Dermis microvascular lymphatic vessel endothelial cell (primary cell): Measurements from ENCODE around the gene SPOP. TPM values are rescaled to one million over a fixed set of nuclear protein-coding genes. Genes with fewer than 3 reads are reported as not detected.
A peak's percentile ranks its signal among the peaks of the same experiment; 100 is the strongest.

Experiments used
- DNase-seq, 2 donors: peaks; one replicate each; pipeline versions ENCODE4 v3.0.0 to v3.0.0-alpha.2; 2010; ENCODE audit warnings: low read depth in 2 of 2
- total RNA-seq: library from RNA; depleted of rRNA; stranded (reverse); fragments of >200 nt; gene quantifications from 2 replicates; pipeline ENCODE4 v1.2.1, GENCODE V29; 2014

The SPOP gene
- total RNA-seq, 1 donor from 2014 or later: 106 TPM

DNA sequence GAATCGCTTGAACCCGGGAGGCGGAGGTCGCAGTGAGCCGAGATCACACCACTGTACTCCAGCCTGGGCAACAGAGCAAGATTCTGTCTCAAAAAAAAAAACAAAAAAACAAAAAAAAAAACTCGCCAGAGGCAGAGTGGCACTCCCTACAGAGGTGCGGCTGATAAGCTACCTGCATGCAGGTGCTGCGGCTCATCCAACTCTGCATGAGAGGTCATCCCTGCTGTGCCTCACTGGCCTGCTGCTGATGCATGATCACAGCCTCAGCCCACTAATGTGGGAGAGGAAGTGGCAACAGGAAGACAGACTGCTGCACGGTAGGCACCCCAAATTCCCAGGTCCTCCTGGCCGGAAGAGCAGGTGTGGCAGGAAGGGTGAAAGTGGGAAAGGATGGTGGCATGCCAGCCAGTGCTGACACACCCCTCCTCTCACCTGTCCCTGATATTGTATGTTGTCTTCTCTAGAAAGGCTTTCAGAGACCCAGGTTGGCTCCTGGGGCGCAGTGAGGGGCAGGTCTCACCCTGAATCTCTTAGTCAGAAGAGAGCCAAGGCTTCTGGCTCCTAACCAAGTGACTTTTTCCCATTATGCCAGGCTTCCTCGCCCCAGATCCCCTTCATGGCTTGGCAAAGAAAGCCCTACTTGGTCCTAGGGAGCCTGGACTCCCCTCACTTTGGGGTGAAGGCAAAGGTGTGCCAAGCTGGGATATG lies 90.4 kb downstream of the SPOP start:
- DNase-seq: no peak

DNA sequence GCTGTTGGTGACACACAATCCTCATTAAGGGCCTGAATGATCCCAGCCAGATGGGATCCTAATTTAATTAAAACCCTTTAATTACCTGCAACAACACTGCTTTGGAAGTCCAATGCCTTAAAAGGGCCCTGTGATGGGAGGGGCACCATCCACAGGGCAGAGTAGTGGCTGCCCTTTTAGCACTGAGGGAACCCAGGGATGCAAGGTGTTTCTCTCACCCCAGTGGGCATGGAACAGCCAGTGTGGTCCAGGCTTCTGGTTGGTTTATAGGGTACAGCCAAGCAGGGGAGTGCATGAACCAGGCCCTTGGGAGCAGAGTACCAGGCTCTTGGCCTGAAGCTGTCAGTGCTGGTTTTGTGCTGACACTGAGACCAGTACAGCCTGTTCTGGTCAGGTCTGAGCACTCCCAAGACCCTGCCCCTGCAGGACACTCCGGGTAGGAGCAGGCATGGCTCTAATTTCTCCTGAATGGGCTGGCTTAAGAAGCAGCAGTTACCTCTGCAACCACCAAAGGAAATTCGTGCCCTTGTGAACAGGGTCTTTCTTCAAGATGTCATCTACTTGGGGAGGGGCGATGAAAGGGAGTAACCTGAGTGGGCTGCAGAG lies 92.4 kb downstream of the SPOP start:
- no peak for DNase-seq

DNA sequence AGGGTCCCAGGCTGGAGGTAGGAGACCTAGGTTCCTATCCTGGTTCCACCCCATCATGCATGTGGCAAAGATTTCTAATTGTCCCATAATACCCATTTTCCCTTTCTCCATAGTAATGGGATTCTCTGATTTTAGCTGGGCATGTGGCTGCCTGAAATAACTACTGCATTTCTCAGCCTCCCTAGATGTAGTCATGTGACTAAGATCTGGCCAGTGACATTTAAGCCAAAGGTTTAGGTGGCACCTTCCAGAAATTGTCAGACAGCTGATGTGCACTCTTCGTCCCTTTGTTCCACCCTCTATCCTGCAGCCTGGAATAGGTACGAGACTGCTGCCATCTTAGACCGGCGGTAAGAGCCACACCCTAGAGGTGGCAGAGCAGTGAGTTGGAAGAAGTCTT lies 94.0 kb downstream of the SPOP start:
- no peak for DNase-seq

DNA sequence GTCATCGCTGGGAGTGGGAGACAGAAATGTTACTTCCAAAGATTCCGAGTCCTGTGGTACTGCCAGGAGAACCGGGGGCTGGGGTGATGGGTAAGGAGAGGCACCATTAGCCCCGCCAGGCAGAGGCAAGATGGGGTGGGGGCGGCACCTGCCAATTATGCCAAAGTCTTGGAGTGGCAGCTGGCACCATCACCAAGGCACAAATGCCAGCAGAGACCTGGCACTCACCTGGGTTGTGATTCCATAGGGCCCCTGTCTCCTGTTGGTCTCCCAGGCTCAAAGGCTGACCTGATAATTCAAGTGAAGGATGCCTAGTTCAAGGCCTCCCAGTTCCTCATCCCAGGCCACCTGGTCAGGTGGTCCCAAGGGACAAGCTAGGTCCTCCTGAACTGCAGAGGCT lies 94.7 kb downstream of the SPOP start:
- no peak for DNase-seq

DNA sequence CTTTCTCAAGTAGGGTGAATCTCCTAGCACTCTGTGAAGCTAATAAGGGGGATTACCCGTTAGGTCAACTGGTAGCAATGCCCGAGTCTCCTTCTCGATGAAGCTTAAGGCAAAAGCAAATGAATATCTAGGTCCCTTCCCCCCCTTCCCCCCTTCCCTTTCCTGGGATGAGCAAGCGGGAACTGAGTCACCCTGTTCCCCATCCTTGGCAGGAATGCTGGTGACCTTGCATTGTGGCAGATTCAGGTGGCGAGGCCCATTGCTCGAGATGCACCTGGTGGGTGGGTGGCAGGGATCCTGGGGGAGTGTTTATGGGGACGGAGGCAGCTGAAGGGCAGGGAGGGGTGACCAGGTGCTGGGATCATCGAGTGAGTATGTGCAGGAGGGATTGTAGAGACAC lies 95.1 kb downstream of the SPOP start:
- DNase-seq: peak in 1 of 2 donors; percentile 40

DNA sequence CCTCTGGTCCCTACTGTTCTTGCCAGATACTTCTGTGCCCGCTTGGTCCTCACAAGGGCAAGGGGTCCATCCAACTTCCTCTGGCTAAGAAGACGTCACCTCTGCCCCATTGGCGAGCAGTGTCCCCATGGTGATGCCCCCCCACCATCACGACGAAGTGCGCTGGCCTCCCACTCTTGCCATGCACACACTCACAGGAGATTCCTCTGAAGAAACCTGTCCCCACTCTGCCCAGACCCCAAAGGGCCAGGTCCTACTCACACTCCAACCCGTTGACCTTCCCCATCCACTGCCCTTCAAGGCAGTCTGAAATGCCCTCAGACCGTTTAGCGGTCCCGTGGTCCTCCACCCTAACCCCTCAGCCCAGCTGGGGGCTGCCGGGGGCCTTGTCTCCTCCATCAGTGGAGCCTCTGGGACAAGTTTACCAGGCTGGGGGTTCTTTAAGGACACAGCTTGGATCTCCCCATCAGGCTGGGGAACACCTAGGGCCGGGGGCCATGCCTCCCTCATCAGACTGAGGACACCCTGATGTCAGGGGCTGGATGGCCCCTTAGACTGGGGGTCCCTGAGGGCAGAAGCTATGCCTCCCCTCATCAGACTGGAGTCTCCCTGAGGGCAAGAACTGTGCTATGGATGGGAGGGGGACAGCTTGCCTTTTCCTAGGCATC lies 95.7 kb downstream of the SPOP start:
- DNase-seq: no peak

DNA sequence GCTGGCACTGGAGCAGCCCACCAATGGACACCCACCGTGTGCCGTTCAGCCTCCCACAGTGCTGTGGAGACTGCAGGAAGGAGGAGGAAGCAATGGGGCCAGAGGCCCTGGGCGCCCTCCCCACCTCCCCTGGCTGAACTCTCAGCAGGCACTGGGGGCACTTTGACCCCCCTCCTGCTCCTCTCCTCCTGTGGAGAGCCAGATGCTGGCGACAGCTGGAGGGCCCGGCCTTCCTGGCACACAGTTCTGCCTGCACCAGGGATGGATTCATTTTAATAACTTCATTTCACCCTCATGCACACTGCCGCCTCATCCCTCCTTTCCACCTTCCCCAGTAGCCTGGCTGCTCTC lies 96.3 kb downstream of the SPOP start:
- no peak for DNase-seq

DNA sequence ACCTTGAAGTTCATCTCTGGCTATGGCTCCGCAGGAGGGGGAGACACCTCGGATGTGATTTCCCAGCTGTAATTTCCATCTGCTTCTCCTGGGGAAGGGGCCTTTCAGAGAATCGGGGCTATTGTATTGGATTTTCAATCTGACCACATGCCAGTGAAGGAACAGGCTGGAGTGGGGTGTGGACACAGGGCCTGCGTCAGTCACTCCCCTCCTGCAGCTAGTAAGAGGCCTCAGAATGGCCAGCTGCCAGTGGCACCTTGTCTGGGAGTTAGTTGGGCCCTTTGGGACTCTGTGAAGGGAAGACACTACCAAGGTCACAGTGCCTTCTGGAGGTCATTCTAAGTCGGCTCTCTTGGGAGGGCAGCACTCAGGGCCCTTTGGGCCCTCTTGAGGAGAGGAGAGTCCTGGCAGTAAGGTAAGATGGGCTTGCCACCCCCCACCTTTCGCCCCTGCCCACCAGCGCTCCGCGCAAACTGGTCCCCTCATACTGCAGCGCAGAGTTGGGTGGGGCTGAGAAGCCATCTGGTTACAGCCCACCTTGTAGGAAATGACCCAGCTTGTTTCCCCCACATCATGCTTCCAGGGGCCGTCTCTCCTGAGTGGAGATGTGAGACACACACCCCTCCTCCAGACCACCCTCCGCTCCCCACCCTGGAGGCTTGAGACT lies 96.8 kb downstream of the SPOP start:
- DNase-seq: no peak

DNA sequence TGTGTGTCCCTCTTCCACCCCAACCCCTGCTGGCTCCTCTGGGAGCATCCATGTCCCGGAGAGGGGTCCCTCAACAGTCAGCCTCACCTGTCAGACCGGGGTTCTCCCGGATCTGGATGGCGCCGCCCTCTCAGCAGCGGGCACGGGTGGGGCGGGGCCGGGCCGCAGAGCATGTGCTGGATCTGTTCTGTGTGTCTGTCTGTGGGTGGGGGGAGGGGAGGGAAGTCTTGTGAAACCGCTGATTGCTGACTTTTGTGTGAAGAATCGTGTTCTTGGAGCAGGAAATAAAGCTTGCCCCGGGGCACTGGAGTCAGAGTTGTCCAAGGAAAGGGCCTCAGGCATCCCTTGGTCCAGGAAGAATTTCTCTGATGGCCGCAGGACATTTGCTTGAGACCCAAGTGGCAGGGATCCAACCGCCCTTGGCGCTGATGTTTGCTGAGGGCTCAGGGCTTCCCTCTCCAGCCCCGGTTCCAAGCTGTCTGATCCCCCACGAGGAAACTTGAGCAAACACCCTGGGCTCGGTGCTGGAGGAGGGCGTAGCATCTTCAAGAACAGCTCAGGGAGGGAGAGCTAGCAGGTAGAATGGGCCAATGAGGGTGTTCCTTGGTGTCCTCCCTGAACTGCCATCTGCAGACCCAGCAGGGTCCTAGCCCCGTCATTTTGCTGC lies 97.7 kb downstream of the SPOP start:
- no peak for DNase-seq

DNA sequence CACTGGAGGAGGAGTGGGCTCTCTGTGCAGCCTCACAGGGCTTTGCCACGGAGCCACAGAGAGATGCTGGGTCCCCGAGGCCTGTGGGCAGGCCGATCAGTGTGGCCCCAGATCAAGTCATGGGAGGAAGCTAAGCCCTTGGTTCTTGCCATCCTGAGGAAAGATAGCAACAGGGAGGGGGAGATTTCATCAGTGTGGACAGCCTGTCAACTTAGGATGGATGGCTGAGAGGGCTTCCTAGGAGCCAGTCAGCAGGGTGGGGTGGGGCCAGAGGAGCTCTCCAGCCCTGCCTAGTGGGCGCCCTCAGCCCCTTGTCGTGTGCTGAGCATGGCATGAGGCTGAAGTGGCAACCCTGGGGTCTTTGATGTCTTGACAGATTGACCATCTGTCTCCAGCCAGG lies 98.4 kb downstream of the SPOP start:
- no peak for DNase-seq

DNA sequence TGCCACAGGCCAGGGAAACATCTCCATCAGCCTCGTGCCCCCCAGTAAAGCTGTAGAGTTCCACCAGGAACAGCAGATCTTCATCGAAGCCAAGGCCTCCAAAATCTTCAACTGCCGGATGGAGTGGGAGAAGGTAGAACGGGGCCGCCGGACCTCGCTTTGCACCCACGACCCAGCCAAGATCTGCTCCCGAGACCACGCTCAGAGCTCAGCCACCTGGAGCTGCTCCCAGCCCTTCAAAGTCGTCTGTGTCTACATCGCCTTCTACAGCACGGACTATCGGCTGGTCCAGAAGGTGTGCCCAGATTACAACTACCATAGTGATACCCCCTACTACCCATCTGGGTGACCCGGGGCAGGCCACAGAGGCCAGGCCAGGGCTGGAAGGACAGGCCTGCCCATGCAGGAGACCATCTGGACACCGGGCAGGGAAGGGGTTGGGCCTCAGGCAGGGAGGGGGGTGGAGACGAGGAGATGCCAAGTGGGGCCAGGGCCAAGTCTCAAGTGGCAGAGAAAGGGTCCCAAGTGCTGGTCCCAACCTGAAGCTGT lies 98.9 kb downstream of the SPOP start:
- no peak for DNase-seq

DNA sequence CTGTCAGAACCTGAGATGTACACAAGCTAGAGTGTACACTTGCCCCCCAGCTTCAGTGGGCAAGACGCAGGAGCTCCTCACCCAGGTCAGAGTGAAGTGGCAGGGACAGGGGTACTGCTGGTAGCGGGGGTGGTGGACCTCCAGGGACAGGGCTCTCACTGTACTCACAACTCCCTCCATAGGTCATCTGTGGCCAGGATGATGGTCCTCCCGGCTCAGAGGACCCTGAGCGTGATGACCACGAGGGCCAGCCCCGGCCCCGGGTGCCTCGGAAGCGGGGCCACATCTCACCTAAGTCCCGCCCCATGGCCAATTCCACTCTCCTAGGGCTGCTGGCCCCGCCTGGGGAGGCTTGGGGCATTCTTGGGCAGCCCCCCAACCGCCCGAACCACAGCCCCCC lies 99.5 kb downstream of the SPOP start:
- no peak for DNase-seq

DNA sequence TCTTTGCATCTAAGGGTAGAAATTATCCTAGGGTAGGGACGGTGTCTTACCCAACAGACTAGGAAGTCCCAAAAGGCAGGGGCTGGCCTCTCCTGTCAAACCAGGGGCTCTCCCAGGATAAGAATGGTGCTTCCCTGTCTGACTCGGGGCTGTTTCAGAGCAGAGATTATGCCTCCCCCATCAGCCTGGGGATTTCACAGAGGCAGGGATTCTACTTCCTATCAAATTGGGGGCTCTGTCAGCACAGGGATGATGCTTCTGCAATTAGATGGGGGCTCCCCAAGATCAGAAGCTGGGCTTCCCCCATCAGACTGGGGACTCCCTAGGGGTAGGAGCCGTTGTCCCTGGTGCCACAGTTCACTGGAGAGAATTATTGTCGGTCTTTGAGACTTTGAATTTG lies 99.9 kb downstream of the SPOP start:
- no peak for DNase-seq

DNA sequence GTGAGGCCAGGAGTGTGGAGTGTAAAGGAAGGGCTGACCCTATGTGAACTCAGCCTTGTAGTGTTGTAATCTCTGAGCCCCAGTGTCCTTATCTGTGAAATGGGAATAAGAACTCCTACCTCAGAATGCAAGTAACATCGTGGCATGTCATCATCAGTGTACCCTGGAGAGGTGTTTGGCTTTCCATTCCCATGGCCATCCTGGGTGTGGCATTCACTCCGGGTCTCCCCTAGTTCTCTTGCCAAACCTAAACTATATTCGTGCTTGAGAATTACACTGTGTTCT lies 100.3 kb downstream of the SPOP start:
- DNase-seq: no peak

DNA sequence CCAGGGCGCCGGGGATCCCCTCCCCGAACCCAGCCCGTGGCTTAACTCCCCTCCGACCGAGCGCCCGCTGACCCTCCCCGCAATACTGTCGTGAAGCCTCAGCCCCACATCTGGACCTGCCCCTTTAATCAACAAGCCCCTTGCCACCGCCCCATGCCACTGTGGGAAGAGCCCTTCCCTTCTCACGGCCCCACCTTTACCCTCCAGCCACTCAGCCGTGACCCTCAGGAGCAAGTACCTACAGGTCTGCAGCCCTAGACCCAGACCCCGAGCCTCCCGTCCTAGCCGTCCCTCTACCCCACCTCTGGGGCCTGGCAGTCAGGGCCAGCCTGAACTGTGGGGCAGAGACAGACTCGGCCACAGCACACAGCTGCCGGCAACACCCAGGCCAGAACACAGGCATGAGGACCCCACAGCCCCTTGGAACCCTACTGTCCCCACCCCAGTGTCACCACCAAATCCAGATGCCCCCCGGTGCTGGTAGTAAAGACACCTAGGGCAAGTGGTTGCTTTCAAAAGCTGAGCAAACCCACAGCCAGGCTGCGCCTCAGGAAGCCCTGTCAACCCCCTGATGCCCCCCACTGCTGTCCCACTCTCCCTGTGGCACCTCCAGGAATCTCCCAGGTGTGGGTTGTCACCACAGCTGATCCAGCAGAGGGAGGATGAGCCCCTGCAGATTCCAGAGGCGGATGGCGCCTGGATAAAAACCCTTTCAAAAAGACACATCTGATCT lies 100.8 kb downstream of the SPOP start:
- no peak for DNase-seq

DNA sequence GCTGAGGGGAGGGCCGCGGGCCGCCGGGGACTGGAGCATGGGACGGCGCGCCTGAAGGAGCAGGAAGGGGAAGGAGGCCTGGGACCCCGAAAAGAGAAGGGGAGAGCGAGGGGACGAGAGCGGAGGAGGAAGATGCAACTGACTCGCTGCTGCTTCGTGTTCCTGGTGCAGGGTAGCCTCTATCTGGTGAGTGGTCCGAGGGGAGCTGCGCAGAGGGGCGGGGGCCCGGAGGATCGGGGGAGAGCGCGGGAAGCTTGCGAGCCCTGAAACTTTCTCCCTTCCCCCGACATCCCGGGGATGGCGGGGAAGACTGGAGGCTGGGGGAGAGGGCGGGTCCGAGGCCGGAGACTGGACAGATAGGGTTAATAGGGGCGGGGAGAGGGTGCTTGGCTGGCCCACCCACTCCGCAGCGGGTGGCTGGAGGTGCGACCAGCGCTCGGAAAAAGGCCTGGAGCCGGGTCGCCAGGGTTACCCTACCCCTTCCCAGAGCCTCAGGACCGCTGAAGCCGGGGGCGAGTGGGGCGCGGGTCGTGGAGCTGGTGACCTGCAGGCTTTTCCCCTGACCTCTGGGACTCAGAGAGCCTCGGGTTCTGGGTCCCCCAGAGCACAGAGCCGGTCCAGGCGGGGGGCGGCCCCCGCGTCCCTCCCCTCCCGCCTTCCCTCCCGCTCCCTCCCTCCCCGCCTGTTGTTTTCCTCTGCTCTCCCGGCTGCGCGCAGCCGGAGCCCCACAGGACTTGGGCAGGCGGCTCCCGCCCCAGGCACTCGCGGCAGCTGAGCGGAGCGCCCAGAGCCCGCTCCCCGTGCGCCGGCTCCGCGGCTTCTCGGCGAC lies 101.6 kb downstream of the SPOP start:
- DNase-seq: peak; percentile 20 to 63

DNA sequence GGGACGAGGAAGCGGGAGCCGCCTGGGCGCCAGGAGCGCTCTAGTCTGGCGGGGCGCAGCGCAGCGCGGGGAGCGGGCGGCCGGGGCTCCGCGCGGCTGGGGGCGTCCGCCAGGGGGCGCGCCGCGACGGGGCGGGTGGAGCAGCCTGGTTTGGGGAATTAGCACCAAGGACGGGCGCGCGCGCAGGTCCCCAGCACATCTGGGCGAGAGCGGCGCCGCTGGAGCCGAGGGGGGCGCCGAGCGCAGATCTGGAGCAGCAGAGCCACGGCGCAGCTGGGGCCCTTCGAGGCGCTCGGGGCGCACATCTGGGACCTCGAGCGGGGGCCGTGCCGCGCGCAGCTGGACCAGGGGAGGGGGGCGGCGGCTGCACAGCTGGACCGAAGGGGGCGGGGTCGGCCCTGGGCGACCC lies 102.2 kb downstream of the SPOP start, which contains the start of gene NXPH3:
NXPH3 (plus strand) TSS at position 193 of the 409 bp plus-strand sequence. CDS start 349 bp downstream, outside the sequence.
- peak in 1 of 2 donors; percentile 62 for DNase-seq

DNA sequence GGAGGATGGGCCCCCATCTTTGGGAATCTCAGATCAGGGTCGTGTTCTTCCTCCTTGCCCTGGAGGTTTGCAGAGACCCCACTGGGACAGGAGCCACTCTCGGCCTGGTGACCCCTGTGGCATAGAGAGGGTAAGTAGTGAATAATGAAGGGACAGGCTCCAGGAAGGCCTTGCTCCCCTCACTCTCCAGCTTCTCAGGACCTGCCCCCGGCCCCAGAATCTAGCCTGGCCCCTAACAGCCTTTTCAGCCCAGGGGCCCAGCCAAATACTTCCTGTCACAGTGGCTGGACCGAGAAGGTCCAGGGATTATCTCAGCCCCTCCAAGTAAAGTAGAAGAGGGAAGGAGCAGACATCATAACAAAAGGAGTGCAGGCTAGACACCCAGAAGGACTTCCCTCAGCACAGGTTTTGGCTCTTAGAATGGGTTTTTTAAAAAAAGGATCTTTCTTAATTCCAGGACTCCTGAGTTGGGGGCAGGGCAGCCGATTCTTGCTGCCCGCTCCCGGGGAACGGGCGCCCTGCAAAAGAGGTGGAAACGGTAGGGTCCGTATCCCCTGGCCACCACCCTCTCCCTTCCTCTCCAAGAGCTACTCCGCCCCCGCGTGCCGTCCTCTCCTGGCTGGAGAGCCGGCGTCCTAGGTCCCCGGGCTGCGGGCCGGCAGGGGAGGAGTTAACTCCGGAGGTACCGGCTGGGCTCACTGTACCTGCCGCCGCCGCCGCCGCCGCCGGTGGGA lies 102.8 kb downstream of the SPOP start:
- DNase-seq: no peak

DNA sequence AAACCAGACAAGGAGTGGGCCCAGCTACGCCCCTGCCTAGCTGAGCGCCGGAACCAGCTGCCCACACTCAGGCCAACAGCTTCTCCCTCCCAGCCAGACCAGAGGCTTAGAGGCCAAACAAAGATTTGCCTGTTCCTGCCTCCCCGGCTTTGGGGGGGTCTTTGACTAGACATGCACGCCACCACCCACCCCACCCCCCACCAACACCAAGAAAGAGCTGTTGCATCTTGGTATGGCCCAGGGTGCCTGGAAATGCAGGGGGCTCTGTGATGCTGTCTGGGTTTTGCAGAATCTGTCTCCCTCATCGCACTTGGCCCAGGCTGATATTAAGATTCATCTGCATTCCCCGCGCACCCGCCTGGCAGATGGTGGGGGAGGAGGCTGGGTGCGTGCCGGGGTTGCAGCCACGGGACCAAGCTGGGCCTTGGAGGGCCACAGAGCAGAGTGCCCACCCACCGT lies 103.5 kb downstream of the SPOP start:
- DNase-seq: no peak
